HCT116 (cell line): ENCODE measurements around the gene THOC2. TPM values are rescaled to one million over a fixed set of nuclear protein-coding genes. Genes with fewer than 3 reads are reported as not detected.

Source experiments
- ATAC-seq: fragments of 200-7000 bp; cut with Tn5 transposase; 2 replicates; pipeline ENCODE4 v1.9.1; 2020; ENCODE audit warnings: mild to moderate bottlenecking, moderate library complexity
- BruUV-seq: library from RNA; stranded (reverse); fragments of 400-500 nt; replicated peaks from 2 replicates; lab custom pipeline; 2021; lab: Mats Ljungman, UMichigan
- CTCF ChIA-PET: fragments of 300-600 bp; sonication (Branson Sonifier 250); formaldehyde crosslinking; loops from one replicate; lab custom pipeline; 2021; ENCODE audit warnings: antibody characterized with exemption; lab: Charles Lee
- POLR2A ChIA-PET: fragments of 300-600, 350-600 bp; sonication (Branson Sonifier 250); formaldehyde crosslinking; loops from one replicate; lab custom pipeline; 2021; ENCODE audit warnings: antibody characterized with exemption; lab: Charles Lee
- RAD21 ChIA-PET, 2 experiments: fragments of 300-600 bp; sonication (Branson Sonifier 250); formaldehyde crosslinking; loops; one replicate each; lab custom pipeline; 2023; ENCODE audit warnings: low total read pairs in 2 of 2; ENCODE audit not compliant: uncharacterized antibody in 2 of 2, unreplicated experiment in 2 of 2, low non-redundant PET in 1 of 2; lab: Charles Lee
- DNase-seq: peaks from one replicate; pipeline ENCODE4 v3.0.0-alpha.2; 2010; ENCODE audit warnings: low read depth, low spot score
- H2AFZ ChIP-seq: fragments of 200-600 bp; shearing (Covaris generic), sonication (generic); 2 replicates; pipeline ENCODE4 v1.6.1; 2017; ENCODE audit warnings: low read depth, mixed run types, mixed read lengths, antibody characterized with exemption, low read length; ENCODE audit not compliant: poor library complexity, severe bottlenecking
- H3K27ac ChIP-seq: 2 replicates; pipeline ENCODE4 v1.5.1; 2012; ENCODE audit warnings: low read depth, low read length
- H3K27me3 ChIP-seq: fragments of 200-600 bp; sonication (generic); 2 replicates; pipeline ENCODE4 v1.6.1; 2016; ENCODE audit warnings: mixed run types, low read length, mixed read lengths; ENCODE audit not compliant: insufficient read depth
- H3K36me3 ChIP-seq, 2 experiments: fragments of 200-500 bp in 1 of 2; fragments of 200-600 bp in 1 of 2; sonication (Bioruptor generic) in 1 of 2; sonication (generic) in 1 of 2; 2 replicates each; pipeline versions ENCODE4 v1.5.1 to v1.6.1; 2014 to 2016; ENCODE audit warnings: low read length in 2 of 2, inconsistent platforms in 1 of 2, mixed read lengths in 1 of 2, mixed run types in 1 of 2; ENCODE audit not compliant: insufficient read depth in 2 of 2, control insufficient read depth in 1 of 2
- H3K4me1 ChIP-seq, 2 experiments: fragments of 200-600 bp in 1 of 2; sonication (generic) in 1 of 2; 2 replicates each; pipeline versions ENCODE4 v1.5.1 to v1.6.1; 2012 to 2017; ENCODE audit warnings: low read length in 2 of 2, inconsistent platforms in 1 of 2, mild to moderate bottlenecking in 1 of 2, mixed read lengths in 1 of 2, mixed run types in 1 of 2, moderate library complexity in 1 of 2; ENCODE audit not compliant: insufficient read depth in 2 of 2, control insufficient read depth in 1 of 2
- H3K4me2 ChIP-seq: fragments of 200-600 bp; sonication (generic); 2 replicates; pipeline ENCODE4 v1.6.1; 2017; ENCODE audit warnings: mixed run types, low read length, mixed read lengths
- H3K4me3 ChIP-seq, 2 experiments: fragments of 200-600 bp in 1 of 2; sonication (generic) in 1 of 2; replicated peaks in 1 of 2; 2 replicates each; pipeline ENCODE4 v1.5.1; 2011 to 2016; ENCODE audit warnings: low read length in 2 of 2, control low read depth in 1 of 2, low read depth in 1 of 2, mild to moderate bottlenecking in 1 of 2, mixed read lengths in 1 of 2, mixed run types in 1 of 2
- H3K79me2 ChIP-seq: fragments of 200-600 bp; sonication (generic); 2 replicates; pipeline ENCODE4 v1.6.1; 2017; ENCODE audit warnings: mild to moderate bottlenecking, mixed run types, low read length, moderate library complexity, mixed read lengths; ENCODE audit not compliant: insufficient read depth
- H3K9ac ChIP-seq: fragments of 200-600 bp; sonication (generic); 2 replicates; pipeline ENCODE4 v1.6.1; 2016; ENCODE audit warnings: low read length, mixed read lengths
- H3K9me2 ChIP-seq: fragments of 200-600 bp; sonication (generic), shearing (Covaris generic); 2 replicates; pipeline ENCODE4 v1.6.1; 2017; ENCODE audit warnings: mixed run types, mild to moderate bottlenecking, moderate library complexity; ENCODE audit not compliant: insufficient read depth
- H3K9me3 ChIP-seq, 2 experiments: fragments of 200-500 bp in 1 of 2; fragments of 200-600 bp in 1 of 2; sonication (Bioruptor generic) in 1 of 2; sonication (generic) in 1 of 2; 2 replicates each; pipeline ENCODE4 v1.6.1; 2014 to 2017; ENCODE audit warnings: low read length in 2 of 2, mixed read lengths in 2 of 2, inconsistent platforms in 1 of 2, low read depth in 1 of 2, mild to moderate bottlenecking in 1 of 2, mixed run types in 1 of 2, moderate library complexity in 1 of 2; ENCODE audit not compliant: control insufficient read depth in 1 of 2, insufficient read depth in 1 of 2
- H4K20me1 ChIP-seq: fragments of 200-600 bp; sonication (generic), shearing (Covaris generic); 2 replicates; pipeline ENCODE4 v1.6.1; 2017; ENCODE audit warnings: mixed run types, mild to moderate bottlenecking, moderate library complexity; ENCODE audit not compliant: insufficient read depth
- CBX3 ChIP-seq: IDR thresholded peaks from 2 replicates; pipeline ENCODE4 v1.6.1; 2012; ENCODE audit warnings: low read depth
- EZH2 ChIP-seq: fragments of 200-600 bp; sonication (generic); IDR thresholded peaks from 2 replicates; pipeline ENCODE4 v1.6.1; 2017; ENCODE audit warnings: antibody characterized with exemption, mixed run types
- FOSL1 ChIP-seq: IDR thresholded peaks from 2 replicates; pipeline ENCODE4 v1.6.1; 2012; ENCODE audit warnings: low read depth
- JUND ChIP-seq: IDR thresholded peaks from 2 replicates; pipeline ENCODE4 v1.6.1; 2012
- POLR2A ChIP-seq: IDR thresholded peaks from 2 replicates; pipeline ENCODE4 v1.7.0; 2011; ENCODE audit warnings: borderline replicate concordance; ENCODE audit not compliant: insufficient read depth, insufficient read length; ENCODE audit errors: extremely low read depth
- POLR2AphosphoS5 ChIP-seq: IDR thresholded peaks from 2 replicates; pipeline ENCODE4 v1.6.1; 2011; ENCODE audit warnings: mild to moderate bottlenecking, low read depth, low read length, moderate library complexity
- REST ChIP-seq: IDR thresholded peaks from 2 replicates; pipeline ENCODE4 v1.6.1; 2012; ENCODE audit warnings: low read depth
- SIN3A ChIP-seq: IDR thresholded peaks from 2 replicates; pipeline ENCODE4 v1.6.1; 2012; ENCODE audit warnings: low read depth
- SP1 ChIP-seq: IDR thresholded peaks from 2 replicates; pipeline ENCODE4 v1.6.1; 2012; ENCODE audit warnings: low read depth
- ZBTB33 ChIP-seq: IDR thresholded peaks from 2 replicates; pipeline ENCODE4 v1.6.1; 2011; ENCODE audit warnings: mild to moderate bottlenecking, low read length, moderate library complexity; ENCODE audit not compliant: insufficient replicate concordance; ENCODE audit errors: extremely low read depth
- ZFX ChIP-seq: fragments of 450-650 bp; IDR thresholded peaks from 2 replicates; pipeline ENCODE4 v1.6.1; 2017
- ZNF274 ChIP-seq: fragments of 200-500 bp; sonication (Bioruptor generic); IDR thresholded peaks from 2 replicates; pipeline ENCODE4 v1.6.1; 2014; ENCODE audit warnings: mild to moderate bottlenecking, low read depth, low read length, inconsistent platforms
- intact Hi-C: fragments of 100-400 bp; cut with micrococcal nuclease; formaldehyde crosslinking; loops from 2 replicates; pipeline ENCODE4 v1.10.0; 2022
- total RNA-seq: library from RNA; stranded (reverse); gene quantifications from one replicate; pipeline ENCODE4 v1.2.1, GENCODE V29; 2021; ENCODE audit not compliant: unreplicated experiment

THOC2 gene
- total RNA-seq, 1 experiment from 2014 or later, result 85.3 TPM

GRCh38 chrX:123626962-123627361 is 105.9 kb downstream of the THOC2 start:
- H3K9ac ChIP-seq, result no peak overlapping the region
- no peak overlapping the region for H3K4me3 ChIP-seq
- H4K20me1 ChIP-seq, result no peaks in the 10 kb centered on the region
- H2AFZ ChIP-seq, result no peak overlapping the region
- no peak for DNase-seq
- H3K9me2 ChIP-seq, result no peaks in the 10 kb centered on the region
- no TSS peak for BruUV-seq
- no peaks in the 10 kb centered on the region for H3K4me1 ChIP-seq
- TF ChIP-seq JUND (no peak), ZNF274 (no peak), SIN3A (no peak), REST (no peak), POLR2A (no peak), EZH2 (no peak), CBX3 (no peak), ZBTB33 (no peak), SP1 (no peak), FOSL1 (no peak), POLR2AphosphoS5 (no peak), ZFX (no peak)
- intact Hi-C loops, result no loop called here
- H3K9me3 ChIP-seq, result no peaks in the 10 kb centered on the region
- no peaks in the 10 kb centered on the region for H3K27me3 ChIP-seq
- ChIA-PET RAD21 (no interaction called here), CTCF (no interaction called here), POLR2A (no interaction called here)
- ATAC-seq, result no peak
- no peak overlapping the region for H3K4me2 ChIP-seq
- no peaks in the 10 kb centered on the region for H3K79me2 ChIP-seq
- peaks cover 8 to 16% of the 10 kb centered on the region in 2 experiments for H3K36me3 ChIP-seq
- no peak overlapping the region for H3K27ac ChIP-seq
